AG09319 (cell line): Measurements from ENCODE around the gene FAM78B.

Source experiments
- DNase-seq: peaks from one replicate; pipeline ENCODE4 v3.0.0-alpha.2; 2010; ENCODE audit warnings: low read depth; ENCODE audit errors: extremely low read depth
- CTCF ChIP-seq: IDR thresholded peaks from 2 replicates; pipeline ENCODE4 v1.5.1; 2011; ENCODE audit warnings: low read depth, mild to moderate bottlenecking, inconsistent platforms, low read length, moderate library complexity

The FAM78B gene

GRCh38 chr1:166064313-166064926 is 102.4 kb downstream of the FAM78B start:
- no peak for DNase-seq
- no peak for TF ChIP-seq CTCF

- no peak for TF ChIP-seq CTCF
- DNase-seq, result no peak
These were observed 103.1 kb downstream of the FAM78B start for GRCh38 chr1:166063701-166064100.

DNA sequence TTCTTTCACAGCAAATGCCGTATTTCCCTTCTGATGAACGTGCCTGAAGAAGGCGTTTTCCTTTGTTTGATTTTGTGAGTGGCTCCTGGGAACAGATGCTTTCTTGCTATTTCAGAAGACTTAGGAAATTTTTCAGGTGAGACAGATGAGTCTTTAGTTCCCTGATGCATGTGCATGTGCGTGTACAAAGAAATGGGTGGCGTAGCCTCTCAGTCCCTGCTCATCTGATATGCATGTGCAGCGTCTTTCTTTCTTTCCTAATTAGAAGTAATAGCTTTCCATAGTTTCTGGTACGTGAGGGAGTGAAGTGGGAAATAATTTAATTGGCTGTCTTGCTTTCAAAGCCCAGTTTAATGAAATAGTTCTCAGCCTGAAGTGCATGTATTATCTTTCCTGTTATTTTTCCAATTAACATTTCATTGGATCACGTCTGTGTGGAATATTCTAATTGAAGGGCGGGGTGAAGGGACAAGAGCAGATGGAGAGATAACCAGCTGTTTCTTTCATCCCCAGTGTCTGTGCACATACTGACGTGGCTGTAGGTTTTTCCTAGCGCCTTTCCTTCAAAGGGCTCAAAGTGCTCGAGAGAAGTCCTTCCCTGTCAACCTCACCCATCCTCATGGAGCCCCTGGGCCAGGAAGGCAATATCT is 104.3 kb downstream of the FAM78B start:
- DNase-seq, result no peak
- no peak for TF ChIP-seq CTCF

DNA sequence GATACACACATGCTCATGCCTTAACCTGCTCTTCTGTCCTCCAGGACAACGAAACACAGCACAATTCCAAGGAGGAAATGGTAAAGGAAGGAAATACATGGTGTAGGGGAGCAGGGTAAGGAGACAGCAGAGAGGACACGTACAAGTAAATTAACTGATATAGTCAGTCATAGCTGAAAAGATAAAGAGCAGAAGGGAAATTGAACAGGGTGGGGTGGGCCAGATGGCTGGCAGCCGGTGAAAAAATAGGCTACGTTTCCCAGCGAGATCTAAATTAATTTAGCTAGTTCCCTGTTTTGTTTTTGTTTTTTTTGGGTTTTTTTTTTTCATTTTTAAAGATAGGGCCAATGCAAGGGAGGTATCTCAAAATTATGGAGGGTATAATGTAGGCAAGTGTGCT is 109.2 kb downstream of the FAM78B start:
- no peak for DNase-seq
- TF ChIP-seq CTCF, result no peak

DNA sequence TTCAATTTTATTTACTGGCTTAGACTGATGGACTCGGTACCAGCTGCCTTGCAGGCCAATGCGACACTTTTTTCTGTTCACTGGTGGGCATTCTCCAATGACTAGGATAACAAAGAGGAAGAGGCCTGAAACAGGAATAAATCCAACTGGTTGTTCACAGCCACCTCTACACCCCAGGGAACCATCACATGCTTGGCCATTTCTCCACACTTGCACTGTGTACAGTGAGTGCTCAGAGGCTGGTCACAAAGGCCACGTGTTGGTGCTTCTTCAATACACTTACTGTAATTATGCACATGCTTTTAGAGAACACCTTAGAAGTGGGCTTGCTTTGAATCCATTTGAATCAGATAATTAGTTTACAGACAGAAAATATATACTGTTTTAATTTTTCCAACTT is 113.4 kb downstream of the FAM78B start:
- TF ChIP-seq CTCF, result no peak
- no peak for DNase-seq

GRCh38 chr1:166040202-166040997 is 126.4 kb downstream of the FAM78B start:
- TF ChIP-seq CTCF, result no peak
- no peak for DNase-seq

DNA sequence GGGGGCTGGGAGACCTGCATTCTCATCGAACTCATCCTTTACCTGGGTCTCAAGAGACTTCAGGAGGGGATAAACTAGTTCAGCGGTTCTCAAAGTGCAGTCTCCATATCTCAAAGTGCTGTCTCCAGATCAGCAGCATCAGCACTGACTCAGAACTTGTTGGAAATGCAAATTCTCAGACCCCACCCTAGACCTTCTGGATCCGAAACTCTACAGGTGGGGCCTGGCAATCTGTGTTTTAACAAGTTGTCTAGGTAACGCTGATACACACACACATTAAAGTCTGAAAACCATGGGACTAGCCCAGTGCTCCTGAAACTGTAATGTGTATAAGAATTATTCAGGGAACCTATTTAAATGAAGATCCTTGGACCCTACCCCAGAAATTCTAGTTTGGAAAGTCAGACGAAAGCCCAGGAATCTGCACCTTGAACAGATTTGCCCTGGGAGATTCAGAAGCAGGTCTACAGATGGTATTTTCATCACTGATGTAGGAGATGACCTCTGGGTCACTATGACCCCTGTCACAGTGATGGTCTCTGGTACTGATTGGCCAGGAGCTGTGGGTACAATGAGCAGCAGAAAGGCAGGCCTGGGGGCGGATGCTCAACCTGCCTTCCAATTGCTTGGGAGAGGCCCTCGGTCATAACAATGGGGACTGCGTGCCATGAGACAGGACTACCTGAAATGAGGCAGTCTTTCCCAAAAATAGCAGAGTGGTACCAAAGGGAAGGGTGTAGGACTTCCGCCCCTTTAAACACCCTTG is 127.2 kb downstream of the FAM78B start:
- no peak for TF ChIP-seq CTCF
- DNase-seq, result no peak
